Kidney (tissue), 14 donors: ENCODE results near the gene ARID5B. TPM values are rescaled to one million over a fixed set of nuclear protein-coding genes. Genes with fewer than 3 reads are reported as not detected.

Source experiments
- DNase-seq, 5 donors: peaks; one replicate each; pipeline ENCODE4 v3.0.0-alpha.2; 2013 to 2020
- FAIRE-seq: peaks from 2 replicates; lab custom pipeline; 2012; peaks lifted over from hg19 to GRCh38; lab: Jason Lieb, UNC
- H3K27ac ChIP-seq, 2 donors: one replicate each; pipeline ENCODE4 v1.7.0; 2013; ENCODE audit warnings: low read depth in 2 of 2, low read length in 2 of 2, inconsistent platforms in 1 of 2
- H3K27me3 ChIP-seq: one replicate; pipeline ENCODE4 v1.7.1; 2013; ENCODE audit warnings: low read length, inconsistent platforms; ENCODE audit not compliant: control insufficient read depth, insufficient read depth
- H3K36me3 ChIP-seq, 3 donors: one replicate each; pipeline versions ENCODE4 v1.7.0 to v1.7.1; 2013; ENCODE audit warnings: low read length in 3 of 3, control low read depth in 1 of 3, inconsistent platforms in 1 of 3; ENCODE audit not compliant: insufficient read depth in 3 of 3, control insufficient read depth in 2 of 3
- H3K4me1 ChIP-seq, 3 donors: one replicate each; pipeline versions ENCODE4 v1.7.0 to v1.7.1; 2013; ENCODE audit warnings: low read length in 3 of 3, inconsistent platforms in 1 of 3, low read depth in 1 of 3; ENCODE audit not compliant: control insufficient read depth in 2 of 3, insufficient read depth in 2 of 3
- H3K4me3 ChIP-seq, 3 donors: one replicate each; pipeline versions ENCODE4 v1.7.0 to v1.8.1; 2013; ENCODE audit warnings: low read length in 3 of 3, control low read depth in 1 of 3, inconsistent platforms in 1 of 3
- H3K9ac ChIP-seq, 3 donors: one replicate each; pipeline versions ENCODE4 v1.7.0 to v1.7.1; 2013; ENCODE audit warnings: low read length in 3 of 3, control low read depth in 1 of 3, inconsistent platforms in 1 of 3
- H3K9me3 ChIP-seq, 3 donors: one replicate each; pipeline versions ENCODE4 v1.7.0 to v1.7.1; 2013; ENCODE audit warnings: low read length in 3 of 3, control low read depth in 1 of 3, inconsistent platforms in 1 of 3; ENCODE audit not compliant: control insufficient read depth in 2 of 3, insufficient read depth in 1 of 3
- intact Hi-C: fragments of 100-400 bp; cut with DNase I; formaldehyde crosslinking; loops from one replicate; pipeline ENCODE4 v1.11.1; 2022
- polyA plus RNA-seq: library from polyadenylated mRNA; stranded (reverse); fragments of 350-450 nt; fragmentation: Illumina TruSeq; extraction: RNeasy Lipid Tissue Mini Kit (QIAGEN cat#74804); gene quantifications from one replicate; pipeline ENCODE4 v1.2.3, GENCODE V29; 2014; ENCODE audit warnings: low read depth, low replicate concordance; ENCODE audit not compliant: insufficient read depth
- total RNA-seq: library from RNA; stranded (reverse); fragmentation: NEBNext Ultra II Directional; extraction: Animal tissue kit (Norgen Biotek cat#: 25700); gene quantifications from one replicate; pipeline ENCODE4 v1.2.1, GENCODE V29; 2021
- TF ChIP-seq, protein P1 (sequence below): IDR thresholded peaks from 3 replicates; pipeline ENCODE4 v1.5.1; 2012; ENCODE audit warnings: mild to moderate bottlenecking, moderate library complexity, borderline replicate concordance; ENCODE audit not compliant: insufficient read depth; ENCODE audit errors: extremely low read depth
- donor health status: control.
- donor health status: control.
- donor health status: control.
- donor health status: control.
- donor health status: control.
- donor health status: DM: yes; HTN: yes; CAD: no.
- donor health status: Normal renal cell carcinoma (clear cell type).

ARID5B gene
- total and polyA plus RNA-seq, 2 donors from 2014 or later = 8.6 to 77.9 TPM

DNA sequence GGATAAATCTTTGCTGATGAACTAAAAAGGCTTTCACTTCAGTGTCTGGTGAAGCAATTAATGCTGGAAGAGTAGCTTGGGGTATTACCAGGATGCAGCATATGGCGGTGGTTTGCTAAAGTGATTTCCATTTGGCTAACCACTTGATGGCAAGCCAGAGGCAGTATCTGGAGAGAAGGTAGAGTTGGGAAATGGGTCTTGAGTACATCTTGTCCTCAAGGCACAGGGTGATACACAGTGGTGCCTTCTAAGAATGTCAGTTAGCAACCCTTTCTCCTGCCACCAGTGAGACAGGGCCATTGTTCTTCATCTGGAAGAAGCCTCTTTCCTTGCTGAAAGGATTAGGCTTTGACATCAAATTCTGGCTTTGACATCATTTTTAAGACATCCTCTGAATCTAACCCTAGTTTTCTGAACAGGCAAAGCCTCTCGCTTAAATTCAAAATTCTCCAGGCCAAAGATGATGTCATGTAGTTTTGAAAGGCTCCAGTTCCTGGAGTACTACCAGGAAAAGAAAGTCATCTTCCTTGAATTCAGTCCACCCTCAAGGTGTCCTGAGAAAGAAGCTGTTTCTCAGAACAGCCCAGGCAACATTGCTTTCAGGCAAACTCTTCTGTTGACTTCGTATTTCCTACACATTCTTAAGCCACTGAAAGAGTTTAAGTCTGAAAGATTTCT lies 162.4 kb downstream of the ARID5B start:
- intact Hi-C loops = no loop called here
- Histone ChIP-seq H3K4me3 (no peak overlapping the region), H3K27ac (peak overlapping the region in 1 of 2 donors; percentile 41), H3K36me3 (peaks cover 2 to 30% (median 29%) of the 10 kb centered on the region in 3 donors), H3K27me3 (no peaks in the 10 kb centered on the region), H3K9me3 (no peaks in the 10 kb centered on the region), H3K9ac (no peak overlapping the region), H3K4me1 (peaks cover 0 to 8% (median 8%) of the 10 kb centered on the region in 3 donors)
- TF ChIP-seq, protein P1, sequence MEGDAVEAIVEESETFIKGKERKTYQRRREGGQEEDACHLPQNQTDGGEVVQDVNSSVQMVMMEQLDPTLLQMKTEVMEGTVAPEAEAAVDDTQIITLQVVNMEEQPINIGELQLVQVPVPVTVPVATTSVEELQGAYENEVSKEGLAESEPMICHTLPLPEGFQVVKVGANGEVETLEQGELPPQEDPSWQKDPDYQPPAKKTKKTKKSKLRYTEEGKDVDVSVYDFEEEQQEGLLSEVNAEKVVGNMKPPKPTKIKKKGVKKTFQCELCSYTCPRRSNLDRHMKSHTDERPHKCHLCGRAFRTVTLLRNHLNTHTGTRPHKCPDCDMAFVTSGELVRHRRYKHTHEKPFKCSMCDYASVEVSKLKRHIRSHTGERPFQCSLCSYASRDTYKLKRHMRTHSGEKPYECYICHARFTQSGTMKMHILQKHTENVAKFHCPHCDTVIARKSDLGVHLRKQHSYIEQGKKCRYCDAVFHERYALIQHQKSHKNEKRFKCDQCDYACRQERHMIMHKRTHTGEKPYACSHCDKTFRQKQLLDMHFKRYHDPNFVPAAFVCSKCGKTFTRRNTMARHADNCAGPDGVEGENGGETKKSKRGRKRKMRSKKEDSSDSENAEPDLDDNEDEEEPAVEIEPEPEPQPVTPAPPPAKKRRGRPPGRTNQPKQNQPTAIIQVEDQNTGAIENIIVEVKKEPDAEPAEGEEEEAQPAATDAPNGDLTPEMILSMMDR = no peak
- no peak for FAIRE-seq
- DNase-seq = no peak

DNA sequence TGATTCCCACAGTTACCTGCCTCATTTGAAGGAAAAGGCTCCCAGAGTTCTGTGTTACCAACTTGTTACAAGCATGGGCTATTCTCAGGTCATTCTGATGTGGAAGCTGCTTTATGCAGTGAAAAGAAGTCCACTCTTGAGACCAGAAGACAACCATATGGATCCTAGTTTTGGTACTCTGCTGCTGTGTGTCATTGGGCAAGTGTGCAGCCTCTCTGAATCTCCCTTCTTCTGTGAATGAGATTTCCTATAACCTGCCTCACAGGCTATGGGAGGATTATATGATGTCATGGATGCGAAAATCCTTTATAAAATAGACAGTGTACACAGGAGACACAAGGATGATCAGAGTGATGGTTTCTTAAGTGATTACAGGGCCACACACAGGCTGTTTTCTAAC lies 166.1 kb downstream of the ARID5B start:
- Histone ChIP-seq H3K4me3 (no peak overlapping the region), H3K36me3 (peaks cover 4 to 31% (median 28%) of the 10 kb centered on the region in 3 donors), H3K27me3 (no peaks in the 10 kb centered on the region), H3K9ac (no peak overlapping the region), H3K9me3 (no peaks in the 10 kb centered on the region), H3K4me1 (peaks cover 0 to 5% (median 0%) of the 10 kb centered on the region in 3 donors), H3K27ac (no peak overlapping the region)
- no peak for DNase-seq
- intact Hi-C loops = no loop called here
- FAIRE-seq = no peak
- TF ChIP-seq, protein P1 = no peak

DNA sequence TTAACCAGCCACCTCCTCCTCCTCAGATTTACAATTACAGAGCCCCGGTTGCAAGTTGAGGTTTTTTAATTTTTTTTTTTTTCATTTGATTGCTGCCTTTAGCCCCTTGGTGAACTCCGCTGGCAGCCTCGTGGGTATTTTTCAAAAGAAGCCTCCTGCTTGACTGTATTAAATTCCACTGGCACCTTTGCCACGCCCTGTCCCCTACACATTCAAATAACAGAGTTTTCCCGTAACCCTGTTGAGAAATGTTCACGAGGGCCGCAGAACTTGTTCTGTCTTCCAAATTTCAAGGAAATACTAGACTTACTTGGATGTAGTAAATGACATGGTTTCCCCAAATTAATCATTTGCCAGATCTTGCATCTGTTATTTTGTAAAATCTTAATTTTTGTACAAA lies 167.0 kb downstream of the ARID5B start:
- Histone ChIP-seq H3K4me3 (no peak overlapping the region), H3K27me3 (no peaks in the 10 kb centered on the region), H3K36me3 (peaks cover 4 to 38% (median 32%) of the 10 kb centered on the region in 3 donors), H3K9ac (no peak overlapping the region), H3K27ac (no peak overlapping the region), H3K9me3 (no peaks in the 10 kb centered on the region), H3K4me1 (peaks cover 0 to 5% (median 0%) of the 10 kb centered on the region in 3 donors)
- FAIRE-seq (no peak), DNase-seq (no peak)
- TF ChIP-seq, protein P1 = no peak
- intact Hi-C loops = no loop called here
